ENCODE results near the gene MZT2B.
A peak's percentile ranks its signal among the peaks of the same experiment; 100 is the strongest.
"Not testable (repeated sequence)": the region's sequence is repeated elsewhere in the genome, so short reads cannot be mapped to it uniquely, and the experiment has no call there.

MZT2B gene

GRCh38 chr2:130154773-130155765 lies 27.0 kb upstream of the MZT2B start:
- H3K4me3 ChIP-seq (ENCODE audit: low read depth, low read length) = no peak overlapping the region
- DNase-seq (ENCODE audit: low read depth) = no peak
- TF ChIP-seq CTCF (IDR thresholded peaks at IDR 0.05; ENCODE audit: low read depth, low read length, missing control alignments) = no peak
- in situ Hi-C loops (cut with HindIII; ENCODE audit: low sequenced_read_pairs) = no loop called here

GRCh38 chr2:130155956-130156623 lies 26.0 kb upstream of the MZT2B start:
- H3K4me3 ChIP-seq (ENCODE audit: low read depth, low read length); in situ Hi-C loops (cut with HindIII; ENCODE audit: low sequenced_read_pairs): not testable (repeated sequence)
- DNase-seq (ENCODE audit: low read depth) = peak; percentile 20
- TF ChIP-seq CTCF (IDR thresholded peaks at IDR 0.05; ENCODE audit: low read depth, low read length, missing control alignments) = peak; percentile 59

- H3K4me3 ChIP-seq (ENCODE audit: low read depth, low read length) = no peak overlapping the region
- no peak for TF ChIP-seq CTCF (IDR thresholded peaks at IDR 0.05; ENCODE audit: low read depth, low read length, missing control alignments)
- in situ Hi-C loops (cut with HindIII; ENCODE audit: low sequenced_read_pairs) = no loop called here
- DNase-seq (ENCODE audit: low read depth) = no peak
Observed at GRCh38 chr2:130156624-130157004, 25.4 kb upstream of the MZT2B start.

- in situ Hi-C loops (cut with HindIII; ENCODE audit: low sequenced_read_pairs); DNase-seq (ENCODE audit: low read depth); H3K4me3 ChIP-seq (ENCODE audit: low read depth, low read length): not testable (repeated sequence)
Observed at GRCh38 chr2:130157354-130157753, 24.7 kb upstream of the MZT2B start.

GRCh38 chr2:130157825-130158514 lies 24.1 kb upstream of the MZT2B start:
- H3K4me3 ChIP-seq (ENCODE audit: low read depth, low read length); in situ Hi-C loops (cut with HindIII; ENCODE audit: low sequenced_read_pairs); DNase-seq (ENCODE audit: low read depth): not testable (repeated sequence)

- no peak for DNase-seq (ENCODE audit: low read depth)
- no peak overlapping the region for H3K4me3 ChIP-seq (ENCODE audit: low read depth, low read length)
- in situ Hi-C loops (cut with HindIII; ENCODE audit: low sequenced_read_pairs) = no loop called here
- TF ChIP-seq CTCF (IDR thresholded peaks at IDR 0.05; ENCODE audit: low read depth, low read length, missing control alignments) = no peak
Observed at GRCh38 chr2:130158631-130159030, 23.4 kb upstream of the MZT2B start.

- in situ Hi-C loops (cut with HindIII; ENCODE audit: low sequenced_read_pairs); DNase-seq (ENCODE audit: low read depth); H3K4me3 ChIP-seq (ENCODE audit: low read depth, low read length): not testable (repeated sequence)
Observed at GRCh38 chr2:130159376-130159775, 22.7 kb upstream of the MZT2B start.
